ENCODE results near the gene AKNA.

The AKNA gene

DNA sequence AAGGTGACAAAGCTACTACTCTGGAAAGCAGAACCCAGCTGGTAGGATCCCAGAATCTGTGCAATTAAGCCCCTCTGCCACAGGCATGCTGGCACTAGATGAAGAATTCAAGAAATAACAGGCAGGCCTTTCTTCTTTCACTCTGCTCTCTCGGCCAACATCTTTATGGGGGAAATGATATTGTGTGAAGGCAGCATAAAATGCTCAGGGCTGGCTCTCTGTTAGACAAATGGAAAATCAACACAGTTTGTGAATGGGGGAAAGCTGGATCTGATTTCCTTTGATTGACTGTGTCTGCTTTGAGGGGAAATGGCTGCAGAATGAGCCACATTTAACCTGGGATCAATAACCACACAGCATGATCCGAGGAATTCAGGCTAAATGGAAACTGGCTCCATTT is 29.1 kb upstream of the AKNA start:
- in situ Hi-C loops (cut with HindIII; ENCODE audit: low sequenced_read_pairs) = no loop called here

GRCh38 chr9:114416290-114416689 is 28.5 kb upstream of the AKNA start:
- in situ Hi-C loops (cut with HindIII; ENCODE audit: low sequenced_read_pairs) = no loop called here

DNA sequence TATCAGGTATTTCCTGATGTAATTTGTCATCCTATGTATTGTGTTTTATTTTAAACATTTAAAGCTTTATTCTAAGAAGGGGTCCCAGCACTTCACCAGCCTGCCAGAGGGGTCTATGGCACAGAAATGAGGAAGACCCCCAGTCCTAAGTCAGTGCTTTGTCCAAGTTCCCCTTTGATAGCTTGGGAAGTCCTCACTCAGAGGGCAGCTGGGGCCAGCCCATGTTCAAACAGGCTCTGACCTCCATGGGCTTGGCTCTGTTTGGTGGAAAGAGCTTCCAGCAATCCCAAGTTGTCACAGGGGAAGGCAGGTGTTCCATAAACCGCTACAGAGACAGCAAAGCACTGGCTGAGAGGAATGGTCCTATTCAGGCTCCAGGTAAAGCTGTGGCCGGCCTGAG is 26.6 kb upstream of the AKNA start:
- in situ Hi-C loops (cut with HindIII; ENCODE audit: low sequenced_read_pairs) = loop anchor here (5.0 kb wide), 2 partner anchors 58 to 243 kb away; partner anchors contain the start of gene TEX53

DNA sequence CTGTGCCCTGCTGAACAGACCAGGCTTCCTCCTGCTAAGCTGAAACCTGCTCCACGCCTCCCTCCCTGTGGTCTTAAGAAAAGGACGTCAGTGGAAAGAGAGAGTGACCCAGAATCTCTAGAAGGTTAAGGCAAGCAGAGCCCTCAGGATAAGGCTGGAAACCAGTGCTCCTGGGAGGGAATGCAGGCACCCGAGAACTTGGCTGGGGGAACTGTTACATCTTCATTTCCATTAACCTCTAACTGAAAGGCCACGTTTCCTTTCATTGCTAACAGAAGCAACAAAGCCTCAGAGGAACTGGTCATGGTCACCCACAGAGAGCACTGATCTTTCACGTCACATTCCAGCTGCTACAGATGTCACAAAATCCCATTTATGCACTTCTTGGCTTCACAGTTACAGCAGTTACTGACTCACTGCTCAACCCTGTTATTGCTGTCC is 26.1 kb upstream of the AKNA start:
- in situ Hi-C loops (cut with HindIII; ENCODE audit: low sequenced_read_pairs) = loop anchor here (5.0 kb wide), 2 partner anchors 58 to 243 kb away; partner anchors contain the start of gene TEX53

DNA sequence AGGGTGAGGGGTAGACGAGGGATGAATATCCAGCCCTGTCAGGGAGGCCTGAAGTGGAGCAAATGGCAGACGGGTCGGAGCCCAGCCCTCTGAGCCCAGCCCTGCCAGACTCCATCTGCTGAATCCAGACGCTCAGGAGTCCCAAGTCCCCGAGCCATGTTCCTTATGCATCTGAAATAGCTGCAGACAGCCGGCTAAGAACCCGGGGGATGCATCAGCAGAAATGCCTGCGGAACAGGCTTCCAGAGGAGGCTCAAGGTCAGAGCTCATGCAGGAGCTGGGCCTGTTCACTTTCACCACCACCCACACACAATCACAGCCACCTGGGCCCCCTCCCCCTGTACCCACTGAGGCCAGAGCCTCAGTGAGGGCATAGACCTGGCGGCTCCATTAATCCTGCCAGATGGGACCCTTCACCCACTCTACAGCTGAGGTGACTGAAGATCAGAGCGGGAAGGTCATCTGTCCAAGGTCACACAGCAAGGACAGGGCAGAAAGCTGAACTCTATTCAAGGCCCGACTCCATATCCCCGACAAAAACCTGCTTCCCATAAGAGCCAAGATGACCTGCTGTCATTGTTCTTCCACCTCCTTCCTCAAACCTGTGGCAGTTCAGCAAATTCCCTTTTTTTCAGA is 24.4 kb upstream of the AKNA start:
- in situ Hi-C loops (cut with HindIII; ENCODE audit: low sequenced_read_pairs) = loop anchor here (5.0 kb wide), 2 partner anchors 60 to 245 kb away; partner anchors contain the start of gene TEX53

DNA sequence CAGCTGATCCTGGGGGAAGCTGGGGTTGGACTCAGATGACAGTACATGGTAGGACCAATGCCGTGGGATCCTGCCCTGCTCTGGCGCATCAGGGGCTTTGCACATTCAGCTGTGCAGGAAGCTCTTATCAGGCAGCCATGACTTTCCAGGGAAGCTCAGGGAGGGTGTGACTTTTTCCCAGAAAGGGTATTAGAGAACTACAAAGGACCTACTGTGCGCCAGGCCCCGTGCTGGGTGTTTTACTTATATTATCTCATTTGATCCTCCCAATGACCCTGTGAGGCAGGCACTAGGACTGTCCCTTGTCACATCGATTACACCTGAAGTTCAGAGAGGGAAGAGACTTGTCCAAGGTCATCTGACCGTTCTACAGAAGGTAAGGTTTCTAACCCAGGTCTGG is 23.7 kb upstream of the AKNA start:
- in situ Hi-C loops (cut with HindIII; ENCODE audit: low sequenced_read_pairs) = loop anchor here (5.0 kb wide), 2 partner anchors 61 to 246 kb away; partner anchors contain the start of gene TEX53

- in situ Hi-C loops (cut with HindIII; ENCODE audit: low sequenced_read_pairs) = loop anchor here (5.0 kb wide), 2 partner anchors 61 to 246 kb away; partner anchors contain the start of gene TEX53
Measured at GRCh38 chr9:114410910-114411309, 23.1 kb upstream of the AKNA start.

DNA sequence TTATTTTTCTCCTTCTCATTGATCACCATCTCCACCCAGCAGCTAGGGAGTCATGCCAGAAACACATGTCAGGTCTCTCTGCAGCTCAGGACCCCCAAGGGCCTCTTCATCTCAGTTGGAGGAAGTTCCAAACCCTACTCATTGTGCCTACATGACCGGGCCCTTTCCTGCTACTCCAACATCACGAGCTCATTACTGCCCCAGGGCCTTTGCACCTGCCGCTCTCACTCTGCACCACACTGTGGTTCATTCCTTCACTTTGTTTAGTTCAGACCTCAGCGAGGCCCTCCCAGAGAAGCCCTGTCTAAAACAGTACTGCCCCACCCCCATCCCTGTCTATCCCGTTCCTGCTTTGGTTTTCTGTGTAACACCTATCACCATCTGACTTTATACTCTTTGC is 22.1 kb upstream of the AKNA start:
- in situ Hi-C loops (cut with HindIII; ENCODE audit: low sequenced_read_pairs) = loop anchor here (5.0 kb wide), 2 partner anchors 62 to 247 kb away; partner anchors contain the start of gene TEX53

DNA sequence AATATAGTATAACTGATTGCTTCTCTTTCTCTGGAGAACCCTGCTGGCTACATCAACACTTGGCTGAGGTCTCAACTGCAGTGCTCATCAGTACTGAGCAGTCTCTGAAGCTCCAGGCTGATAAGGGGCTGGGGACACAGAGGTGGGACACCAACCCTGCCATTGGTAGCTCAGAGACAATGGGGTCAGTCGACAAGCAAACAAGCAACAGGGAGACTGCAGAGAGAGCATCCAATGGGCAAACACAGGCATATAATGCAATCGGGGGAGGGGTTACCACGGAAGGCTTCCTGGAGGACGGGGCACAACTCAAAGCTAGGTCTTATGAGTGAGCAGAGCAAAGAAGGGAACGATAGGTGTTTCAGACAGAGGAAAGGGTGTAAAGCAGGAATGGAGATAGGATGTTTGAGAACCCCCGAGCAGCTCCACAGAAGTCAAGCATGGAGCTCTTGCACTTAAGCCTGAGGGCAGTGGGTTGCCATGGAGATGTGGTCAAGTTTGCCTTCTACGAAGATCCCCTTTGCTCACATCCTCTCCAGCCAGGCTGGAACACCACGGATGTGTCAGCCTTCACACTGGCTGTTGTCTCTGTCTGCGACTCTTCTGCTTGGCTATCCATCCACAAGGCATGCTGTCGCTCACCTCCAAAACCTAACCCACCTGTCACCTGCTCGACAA is 21.5 kb upstream of the AKNA start:
- in situ Hi-C loops (cut with HindIII; ENCODE audit: low sequenced_read_pairs) = no loop called here

DNA sequence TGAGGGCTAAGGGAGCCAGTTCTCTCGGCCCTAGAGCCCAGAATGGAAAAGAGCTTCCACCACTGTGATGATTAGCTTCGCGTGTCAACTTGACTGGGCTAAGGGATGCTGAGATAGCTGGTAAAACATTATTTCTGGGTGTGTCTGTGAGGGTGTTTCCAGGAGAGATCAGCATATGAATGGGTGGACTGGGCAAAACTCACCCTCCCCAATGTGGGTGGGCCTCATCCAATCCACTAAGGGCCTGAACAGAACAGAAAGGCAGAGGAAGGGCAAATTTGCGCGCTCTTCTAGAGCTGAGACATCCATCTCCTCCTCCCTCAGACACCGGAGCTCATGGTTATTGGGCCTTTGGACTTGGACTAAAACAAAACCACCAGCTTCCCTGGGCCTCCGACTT is 20.9 kb upstream of the AKNA start:
- in situ Hi-C loops (cut with HindIII; ENCODE audit: low sequenced_read_pairs) = no loop called here

GRCh38 chr9:114407889-114408288 is 20.1 kb upstream of the AKNA start:
- in situ Hi-C loops (cut with HindIII; ENCODE audit: low sequenced_read_pairs) = no loop called here

DNA sequence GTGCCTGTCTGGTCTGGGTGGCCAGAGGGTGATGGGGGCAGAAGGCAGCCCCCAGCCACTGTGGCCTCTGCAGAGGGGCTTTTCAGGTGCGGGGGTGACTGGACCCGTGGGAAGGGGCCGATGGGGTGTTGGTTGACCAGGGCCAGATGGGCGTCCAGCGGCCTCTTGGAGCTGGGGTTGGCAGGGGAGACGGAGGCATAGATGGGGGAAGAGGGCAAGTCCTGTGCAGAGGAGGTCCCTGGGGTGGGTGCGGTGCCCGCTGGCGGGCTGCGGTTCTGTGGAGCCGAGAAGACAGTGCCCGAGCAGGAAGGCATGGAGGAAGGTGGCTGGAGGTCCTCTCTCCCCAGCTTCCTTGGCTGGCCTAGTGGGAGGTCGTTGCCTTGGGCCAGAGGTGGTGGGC is 18.7 kb upstream of the AKNA start:
- in situ Hi-C loops (cut with HindIII; ENCODE audit: low sequenced_read_pairs) = no loop called here

- in situ Hi-C loops (cut with HindIII; ENCODE audit: low sequenced_read_pairs) = no loop called here
Measured at GRCh38 chr9:114405294-114406034, 17.7 kb upstream of the AKNA start.

DNA sequence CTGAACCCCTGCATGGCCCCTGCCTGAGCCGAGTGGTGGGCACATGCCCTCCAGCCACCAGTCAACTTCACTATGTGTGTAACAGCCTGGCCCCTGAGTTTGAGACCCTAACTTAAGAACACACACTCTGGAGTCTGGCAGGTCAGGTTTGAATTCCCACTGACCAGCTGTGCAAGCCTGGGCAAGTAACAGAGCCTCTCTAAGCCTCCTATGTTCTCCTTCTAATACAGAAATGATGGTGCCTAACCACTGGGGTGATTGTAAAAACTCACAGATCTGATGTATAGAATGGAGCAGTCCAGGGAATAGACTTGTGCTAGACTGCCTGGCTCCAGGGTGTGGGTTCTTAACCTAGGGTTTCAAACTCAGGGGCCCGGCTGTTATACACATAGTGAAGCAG is 16.7 kb upstream of the AKNA start:
- in situ Hi-C loops (cut with HindIII; ENCODE audit: low sequenced_read_pairs) = no loop called here

GRCh38 chr9:114403153-114403756 is 15.5 kb upstream of the AKNA start:
- in situ Hi-C loops (cut with HindIII; ENCODE audit: low sequenced_read_pairs) = no loop called here

DNA sequence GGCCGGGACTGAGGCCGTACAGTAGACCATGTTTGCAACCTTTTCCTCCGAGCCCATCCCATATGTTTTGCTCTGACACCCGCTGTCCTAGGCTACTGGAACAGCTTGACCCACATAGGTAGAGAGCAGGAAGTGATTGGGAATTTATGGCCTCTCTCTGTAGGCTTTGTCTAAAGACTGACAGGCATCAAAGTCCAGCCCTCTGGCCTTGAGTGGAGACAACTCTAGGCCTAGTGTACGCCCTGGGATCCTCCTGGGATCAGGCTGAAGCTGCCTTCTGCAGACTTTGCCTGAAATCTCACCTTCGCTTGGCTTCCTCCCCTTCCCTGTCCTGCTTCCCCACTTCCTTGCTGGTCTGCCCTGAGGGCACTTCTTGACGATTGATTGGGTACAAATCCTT is 13.6 kb upstream of the AKNA start:
- in situ Hi-C loops (cut with HindIII; ENCODE audit: low sequenced_read_pairs) = no loop called here

DNA sequence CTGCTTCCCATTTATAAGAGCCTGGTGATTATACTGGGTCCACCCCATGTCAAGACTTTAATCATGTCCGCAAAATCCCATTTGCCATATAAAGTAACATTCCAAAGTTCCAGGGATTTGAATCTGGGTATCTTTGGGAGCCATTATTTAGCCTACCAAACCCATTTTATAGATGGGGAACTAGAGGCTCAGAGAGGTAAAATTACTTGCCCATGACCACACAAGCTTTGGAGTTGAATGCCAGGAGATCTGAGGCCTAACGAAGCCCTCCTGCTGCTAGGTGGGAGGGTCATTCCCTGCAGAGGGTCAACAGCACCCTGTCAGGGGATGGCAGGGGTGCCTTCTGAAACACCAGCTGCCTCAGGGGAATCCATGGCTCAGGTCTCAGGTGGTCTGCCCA is 13.0 kb upstream of the AKNA start:
- in situ Hi-C loops (cut with HindIII; ENCODE audit: low sequenced_read_pairs) = no loop called here

- in situ Hi-C loops (cut with HindIII; ENCODE audit: low sequenced_read_pairs) = no loop called here
Measured at GRCh38 chr9:114400219-114400618, 12.4 kb upstream of the AKNA start.

GRCh38 chr9:114399381-114399780 is 11.6 kb upstream of the AKNA start:
- in situ Hi-C loops (cut with HindIII; ENCODE audit: low sequenced_read_pairs) = no loop called here

- in situ Hi-C loops (cut with HindIII; ENCODE audit: low sequenced_read_pairs) = no loop called here
Measured at GRCh38 chr9:114397848-114398605, 10.2 kb upstream of the AKNA start.
